Naive thymus-derived CD4-positive, alpha-beta T cell (primary cell): ENCODE data around the gene MAGEA9. TPM values are rescaled to one million over a fixed set of nuclear protein-coding genes. Genes with fewer than 3 reads are reported as not detected.
A peak's percentile ranks its signal among the peaks of the same experiment; 100 is the strongest.
"Not testable (repeated sequence)": the region's sequence is repeated elsewhere in the genome, so short reads cannot be mapped to it uniquely, and the experiment has no call there.

Experiments used
- ATAC-seq: fragments of 150-1000 bp; cut with Tn5 transposase; 2 replicates; pipeline ENCODE4 v1.10.0; 2021; ENCODE audit warnings: mild to moderate bottlenecking, moderate library complexity
- CTCF ChIA-PET: fragments of 350-600 bp; sonication (Branson Sonifier 250); formaldehyde crosslinking; loops from one replicate; lab custom pipeline; 2021; ENCODE audit warnings: antibody characterized with exemption; lab: Charles Lee
- POLR2A ChIA-PET: fragments of 350-600 bp; sonication (Branson Sonifier 250); formaldehyde crosslinking; loops from one replicate; lab custom pipeline; 2021; ENCODE audit warnings: antibody characterized with exemption, inconsistent platforms; lab: Charles Lee
- DNase-seq, 9 donors: peaks; one replicate each; pipeline versions ENCODE4 v3.0.0 to v3.0.0-alpha.2; 2020 to 2022; ENCODE audit warnings: mixed read lengths in 1 of 9
- H3K27ac ChIP-seq: one replicate; pipeline ENCODE4 v1.7.0; 2013; ENCODE audit warnings: mild to moderate bottlenecking, low read depth, low read length, moderate library complexity
- H3K27me3 ChIP-seq, 2 donors: one replicate each; pipeline ENCODE4 v1.7.0; 2013; ENCODE audit warnings: low read length in 2 of 2, mild to moderate bottlenecking in 2 of 2, moderate library complexity in 2 of 2; ENCODE audit not compliant: control insufficient read depth in 2 of 2, insufficient read depth in 2 of 2
- H3K36me3 ChIP-seq, 3 experiments: 1 replicate in 2 of 3; 2 replicates in 1 of 3; pipeline ENCODE4 v1.7.0; 2013; ENCODE audit warnings: low read length in 3 of 3, mild to moderate bottlenecking in 3 of 3, moderate library complexity in 1 of 3; ENCODE audit not compliant: insufficient read depth in 3 of 3, control insufficient read depth in 2 of 3
- H3K4me1 ChIP-seq, 2 donors: one replicate each; pipeline ENCODE4 v1.7.0; 2013; ENCODE audit warnings: low read length in 2 of 2, mild to moderate bottlenecking in 2 of 2, moderate library complexity in 1 of 2; ENCODE audit not compliant: control insufficient read depth in 2 of 2, insufficient read depth in 2 of 2
- H3K4me3 ChIP-seq: 2 replicates; pipeline ENCODE4 v1.7.0; 2013; ENCODE audit warnings: mild to moderate bottlenecking, low read length
- H3K9me3 ChIP-seq, 3 experiments: 1 replicate in 2 of 3; 2 replicates in 1 of 3; pipeline ENCODE4 v1.7.0; 2013; ENCODE audit warnings: low read length in 3 of 3; ENCODE audit not compliant: control insufficient read depth in 2 of 3
- H3K27ac Mint-ChIP-seq, 9 donors: one replicate each; pipeline ENCODE4 v1.8.0; 2020 to 2022; ENCODE audit warnings: mixed read lengths in 9 of 9, mild to moderate bottlenecking in 8 of 9, moderate library complexity in 5 of 9, inconsistent platforms in 2 of 9
- H3K27me3 Mint-ChIP-seq, 5 donors: one replicate each; pipeline ENCODE4 v1.8.0; 2021 to 2022; ENCODE audit warnings: mixed read lengths in 5 of 5, mild to moderate bottlenecking in 1 of 5
- H3K36me3 Mint-ChIP-seq, 5 donors: one replicate each; pipeline ENCODE4 v1.8.0; 2020 to 2022; ENCODE audit warnings: mixed read lengths in 5 of 5, mild to moderate bottlenecking in 3 of 5, inconsistent platforms in 1 of 5
- H3K4me1 Mint-ChIP-seq, 7 donors: one replicate each; pipeline ENCODE4 v1.8.0; 2020 to 2022; ENCODE audit warnings: mixed read lengths in 7 of 7, mild to moderate bottlenecking in 3 of 7, inconsistent platforms in 1 of 7
- H3K4me3 Mint-ChIP-seq, 10 donors: one replicate each; pipeline ENCODE4 v1.8.0; 2020 to 2022; ENCODE audit warnings: mild to moderate bottlenecking in 10 of 10, mixed read lengths in 10 of 10, moderate library complexity in 6 of 10, inconsistent platforms in 2 of 10
- H3K9me3 Mint-ChIP-seq, 11 donors: one replicate each; pipeline ENCODE4 v1.8.0; 2020 to 2022; ENCODE audit warnings: mixed read lengths in 11 of 11, mild to moderate bottlenecking in 4 of 11, inconsistent platforms in 1 of 11, moderate library complexity in 1 of 11
- intact Hi-C, 2 donors: fragments of 100-400 bp; cut with micrococcal nuclease; formaldehyde crosslinking; loops; one replicate each; pipeline ENCODE4 v1.15.1; 2023
- polyA plus RNA-seq, 2 donors: library from polyadenylated mRNA; unstranded; fragments of 300-500 nt; fragmentation: Illumina TruSeq; gene quantifications; one replicate each; pipeline ENCODE4 v1.2.3, GENCODE V29; 2021
- total RNA-seq, 6 experiments: library from RNA in 5 of 6; stranded (reverse) in 5 of 6; gene quantifications; 1 replicate in 5 of 6; 2 replicates in 1 of 6; pipeline ENCODE4 v1.2.3 and lab custom pipeline; 2021 to 2026

MAGEA9 gene
- total and polyA plus RNA-seq, 7 experiments from 2014 or later = not detected

- H3K4me1 Mint-ChIP-seq = peaks cover 14 to 42% (median 24%) of the 10 kb centered on the region in 7 donors
- ATAC-seq (peak; percentile 78), DNase-seq (peak in 6 of 9 donors; percentile 5 to 23 (median 12))
- H3K36me3 Mint-ChIP-seq = peaks cover 0 to 2% (median 0%) of the 10 kb centered on the region in 5 donors
- Histone ChIP-seq H3K9me3 (no peaks in the 10 kb centered on the region), H3K36me3 (no peaks in the 10 kb centered on the region), H3K4me1 (peaks cover 5 to 7% of the 10 kb centered on the region in 2 donors), H3K27ac (peak overlapping the region; percentile 67), H3K27me3 (no peaks in the 10 kb centered on the region), H3K4me3 (peak overlapping the region; percentile 32)
- POLR2A ChIA-PET = no interaction called here
- peaks cover 0 to 4% (median 0%) of the 10 kb centered on the region in 11 donors for H3K9me3 Mint-ChIP-seq
- intact Hi-C loops = loop anchor here in 1 of 2 donors (10.0 kb wide), 1 partner anchor 206 kb away; no protein-coding TSS in a partner anchor
- H3K27ac Mint-ChIP-seq = peak overlapping the region; percentile 17 to 97 (median 86)
- peaks cover 0 to 4% (median 0%) of the 10 kb centered on the region in 5 donors for H3K27me3 Mint-ChIP-seq
- peak overlapping the region; percentile 64 to 89 (median 84) for H3K4me3 Mint-ChIP-seq
- CTCF ChIA-PET = no interaction called here
Measured at GRCh38 chrX:149830192-149830873, 48.6 kb downstream of the MAGEA9 start.

GRCh38 chrX:149831473-149831872 lies 49.7 kb downstream of the MAGEA9 start:
- Histone ChIP-seq H3K4me1 (peaks cover 5 to 7% of the 10 kb centered on the region in 2 donors), H3K27ac (no peak overlapping the region), H3K4me3 (no peak overlapping the region), H3K36me3 (no peaks in the 10 kb centered on the region), H3K27me3 (no peaks in the 10 kb centered on the region), H3K9me3 (no peaks in the 10 kb centered on the region)
- peaks cover 14 to 38% (median 24%) of the 10 kb centered on the region in 7 donors for H3K4me1 Mint-ChIP-seq
- H3K27ac Mint-ChIP-seq = peak overlapping the region in 1 of 9 donors; percentile 62
- ChIA-PET CTCF (no interaction called here), POLR2A (no interaction called here)
- peaks cover 0 to 2% (median 0%) of the 10 kb centered on the region in 5 donors for H3K27me3 Mint-ChIP-seq
- intact Hi-C loops = loop anchor here in 1 of 2 donors (10.0 kb wide), 1 partner anchor 207 kb away; no protein-coding TSS in a partner anchor
- no peak overlapping the region for H3K4me3 Mint-ChIP-seq
- DNase-seq (no peak), ATAC-seq (no peak)
- H3K9me3 Mint-ChIP-seq = peaks cover 0 to 4% (median 0%) of the 10 kb centered on the region in 11 donors
- peaks cover 0 to 2% (median 0%) of the 10 kb centered on the region in 5 donors for H3K36me3 Mint-ChIP-seq

DNA sequence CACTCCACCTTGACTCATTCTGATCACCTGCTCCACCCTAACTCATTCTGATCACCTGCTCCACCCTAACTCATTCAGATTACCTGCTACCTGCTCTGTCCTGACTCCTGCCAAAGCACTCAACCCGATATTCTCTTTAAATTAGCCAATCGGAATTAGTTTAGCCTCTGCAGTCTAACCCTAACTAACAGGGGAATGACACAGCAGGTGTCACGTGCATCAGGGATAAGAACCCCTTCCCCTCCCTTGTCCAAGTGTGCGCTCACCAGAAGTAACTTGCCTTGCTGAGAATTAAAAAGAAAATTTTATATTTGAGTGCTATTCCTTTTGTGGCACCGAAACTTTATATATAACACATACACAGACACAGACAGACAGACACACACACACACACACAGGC lies 55.0 kb downstream of the MAGEA9 start:
- H3K9me3 Mint-ChIP-seq, H3K4me1 Mint-ChIP-seq, H3K9me3 ChIP-seq, H3K27ac ChIP-seq, POLR2A ChIA-PET, H3K4me3 Mint-ChIP-seq, H3K27me3 ChIP-seq, H3K27ac Mint-ChIP-seq, H3K27me3 Mint-ChIP-seq, H3K4me3 ChIP-seq, H3K36me3 Mint-ChIP-seq, ATAC-seq, CTCF ChIA-PET, H3K4me1 ChIP-seq, H3K36me3 ChIP-seq, DNase-seq: not testable (repeated sequence)
- intact Hi-C loops = loop anchor here in 1 of 2 donors (10.0 kb wide), 1 partner anchor 212 kb away; no protein-coding TSS in a partner anchor

DNA sequence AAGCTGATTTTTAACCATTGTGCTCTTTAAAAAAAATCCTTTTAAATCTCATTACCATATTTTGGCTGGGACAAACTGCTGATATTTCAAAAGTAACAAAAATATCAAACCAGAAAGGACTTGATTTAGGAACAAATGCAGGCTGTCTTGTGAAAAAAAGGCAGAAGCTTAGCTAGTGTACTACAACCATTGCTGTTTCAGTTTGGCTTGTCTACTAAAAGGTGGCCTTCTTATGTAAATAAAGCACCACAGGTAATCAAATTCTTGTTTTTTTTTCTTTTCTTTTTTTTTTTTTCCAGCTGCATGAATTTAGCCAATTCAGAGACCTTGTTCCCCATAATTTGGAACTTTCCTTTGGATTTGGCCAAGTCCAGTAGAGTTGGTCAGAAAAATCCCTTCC lies 55.4 kb downstream of the MAGEA9 start:
- CTCF ChIA-PET = no interaction called here
- Mint-ChIP-seq H3K9me3 (peaks cover 0 to 2% (median 0%) of the 10 kb centered on the region in 11 donors), H3K4me1 (peaks cover 0 to 7% (median 0%) of the 10 kb centered on the region in 7 donors), H3K36me3 (no peaks in the 10 kb centered on the region), H3K27me3 (peaks cover 0 to 3% (median 0%) of the 10 kb centered on the region in 5 donors), H3K4me3 (no peak overlapping the region), H3K27ac (no peak overlapping the region)
- intact Hi-C loops = loop anchor here in 1 of 2 donors (10.0 kb wide), 1 partner anchor 212 kb away; no protein-coding TSS in a partner anchor
- Histone ChIP-seq H3K4me1 (no peaks in the 10 kb centered on the region), H3K9me3 (no peaks in the 10 kb centered on the region), H3K4me3 (no peak overlapping the region), H3K27ac (no peak overlapping the region), H3K36me3 (no peaks in the 10 kb centered on the region), H3K27me3 (no peaks in the 10 kb centered on the region)
- POLR2A ChIA-PET = no interaction called here
- DNase-seq (no peak), ATAC-seq (no peak)

Other genes with a start within 250 kb of the MAGEA9 start
- 10 to 100 TPM; 22.2 to 68.1 (median 30.2) TPM for gene EOLA1, start 240.9 kb upstream of the MAGEA9 start, total RNA-seq
- gene EOLA1, start 240.9 kb upstream of the MAGEA9 start, polyA plus RNA-seq = 10 to 100 TPM; 27.7 to 30.1 TPM
- gene HSFX3, start 232.0 kb upstream of the MAGEA9 start, total RNA-seq = not detected
- not detected for gene HSFX3, start 232.0 kb upstream of the MAGEA9 start, polyA plus RNA-seq
- not detected for gene MAGEA9B, start 194.5 kb upstream of the MAGEA9 start, total RNA-seq
- gene MAGEA9B, start 194.5 kb upstream of the MAGEA9 start, polyA plus RNA-seq = not detected
- under 1 TPM in 1 of 5 experiments, not detected in 4; 0.82 TPM for gene HSFX2, start 186.6 kb upstream of the MAGEA9 start, total RNA-seq
- gene HSFX2, start 186.6 kb upstream of the MAGEA9 start, polyA plus RNA-seq = not detected
- gene TMEM185A, start 150.1 kb upstream of the MAGEA9 start, total RNA-seq = 10 to 100 TPM; 11.9 to 23.4 (median 19.9) TPM
- gene TMEM185A, start 150.1 kb upstream of the MAGEA9 start, polyA plus RNA-seq = 10 to 100 TPM; 16.7 to 23.8 TPM
- gene MAGEA11, start 69.9 kb upstream of the MAGEA9 start, total RNA-seq = not detected
- gene MAGEA11, start 69.9 kb upstream of the MAGEA9 start, polyA plus RNA-seq = not detected
- 1 to 10 TPM in 3 of 5 experiments, under 1 TPM in 2; 0.47 to 2.8 (median 1.2) TPM for gene HSFX1, start 7.9 kb upstream of the MAGEA9 start, total RNA-seq
- under 1 TPM in 1 of 2 donors, not detected in 1; 0.52 TPM for gene HSFX1, start 7.9 kb upstream of the MAGEA9 start, polyA plus RNA-seq
- gene MAGEA8, start 99.3 kb downstream of the MAGEA9 start, total RNA-seq = not detected
- gene MAGEA8, start 99.3 kb downstream of the MAGEA9 start, polyA plus RNA-seq = not detected
- gene HSFX4, start 147.6 kb downstream of the MAGEA9 start, total RNA-seq = not detected
- not detected for gene HSFX4, start 147.6 kb downstream of the MAGEA9 start, polyA plus RNA-seq
- 10 to 100 TPM; 43.1 to 59.1 (median 45.4) TPM for gene EOLA2, start 156.6 kb downstream of the MAGEA9 start, total RNA-seq
- gene EOLA2, start 156.6 kb downstream of the MAGEA9 start, polyA plus RNA-seq = 10 to 100 TPM; 23.3 to 45.3 TPM